NCI-H128 (cell line): Measurements from ENCODE around the gene NEUROG1.

ENCODE experiments used
- DNase-seq: peaks from one replicate; lab custom pipeline; 2025; ENCODE audit not compliant: unreplicated experiment; lab: John Stamatoyannopoulos, UW

NEUROG1 gene, protein sequence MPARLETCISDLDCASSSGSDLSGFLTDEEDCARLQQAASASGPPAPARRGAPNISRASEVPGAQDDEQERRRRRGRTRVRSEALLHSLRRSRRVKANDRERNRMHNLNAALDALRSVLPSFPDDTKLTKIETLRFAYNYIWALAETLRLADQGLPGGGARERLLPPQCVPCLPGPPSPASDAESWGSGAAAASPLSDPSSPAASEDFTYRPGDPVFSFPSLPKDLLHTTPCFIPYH

GRCh38 chr5:135535820-135536801, at the start of gene NEUROG1:
TSS of gene NEUROG1 (minus strand) at chr5:135535964. CDS start at chr5:135535690, 274 bp downstream.
- no peak for DNase-seq

DNA sequence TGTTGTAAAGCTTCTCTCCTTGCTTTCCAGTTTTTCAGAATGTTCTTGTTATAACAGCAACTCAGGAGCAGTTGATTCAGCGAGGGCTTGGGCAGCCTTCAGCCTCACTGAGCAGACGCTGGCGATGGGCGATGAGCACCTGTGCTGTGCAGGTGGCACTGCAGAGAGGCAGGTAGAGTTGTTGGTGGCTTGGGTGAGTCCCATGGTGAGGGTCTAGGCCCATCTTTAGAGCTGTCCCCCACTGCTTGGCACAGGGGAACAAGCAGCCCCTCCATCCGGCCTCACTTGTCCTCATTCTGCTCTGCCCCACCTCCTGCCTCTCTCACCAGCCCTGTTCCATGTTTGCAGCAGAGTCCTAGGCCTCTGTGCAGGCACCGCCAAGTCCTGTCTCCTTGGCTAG, 49.2 kb upstream of the NEUROG1 start:
- DNase-seq, result no peak

GRCh38 chr5:135584276-135584675, 48.5 kb upstream of the NEUROG1 start:
- no peak for DNase-seq

DNA sequence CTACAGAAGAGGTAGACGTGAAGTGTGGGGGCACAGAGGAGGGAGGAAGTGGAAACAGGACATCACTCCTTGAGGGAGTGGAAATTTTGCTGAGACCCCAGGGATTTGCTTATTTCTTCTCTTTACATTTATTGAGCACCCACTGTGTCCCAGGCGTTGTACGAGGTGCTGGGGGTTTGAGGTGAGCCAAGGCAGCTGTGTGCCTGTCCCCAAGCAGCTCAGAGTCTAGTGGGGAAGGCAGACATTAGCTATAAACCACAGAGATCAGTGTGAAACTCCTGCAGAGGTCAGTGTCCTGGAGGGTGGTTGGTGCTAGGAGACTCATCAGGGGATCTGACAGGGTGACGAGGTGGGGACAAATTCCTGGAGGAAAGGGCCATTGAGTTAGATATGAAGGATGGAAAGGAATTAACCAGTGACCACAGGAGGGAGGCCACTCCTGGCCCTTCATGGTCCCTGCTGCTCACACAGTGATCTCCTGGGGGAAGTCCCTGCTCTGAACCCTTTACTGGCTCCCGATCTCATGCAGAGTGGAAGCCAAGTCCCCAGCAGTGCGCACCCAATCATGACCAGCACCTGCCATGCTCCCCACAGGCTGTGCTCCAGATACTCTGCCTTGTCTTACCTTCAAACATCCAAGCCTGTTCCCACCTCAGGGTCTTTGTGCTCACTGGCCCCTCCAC, 46.5 kb upstream of the NEUROG1 start:
- DNase-seq, result no peak

DNA sequence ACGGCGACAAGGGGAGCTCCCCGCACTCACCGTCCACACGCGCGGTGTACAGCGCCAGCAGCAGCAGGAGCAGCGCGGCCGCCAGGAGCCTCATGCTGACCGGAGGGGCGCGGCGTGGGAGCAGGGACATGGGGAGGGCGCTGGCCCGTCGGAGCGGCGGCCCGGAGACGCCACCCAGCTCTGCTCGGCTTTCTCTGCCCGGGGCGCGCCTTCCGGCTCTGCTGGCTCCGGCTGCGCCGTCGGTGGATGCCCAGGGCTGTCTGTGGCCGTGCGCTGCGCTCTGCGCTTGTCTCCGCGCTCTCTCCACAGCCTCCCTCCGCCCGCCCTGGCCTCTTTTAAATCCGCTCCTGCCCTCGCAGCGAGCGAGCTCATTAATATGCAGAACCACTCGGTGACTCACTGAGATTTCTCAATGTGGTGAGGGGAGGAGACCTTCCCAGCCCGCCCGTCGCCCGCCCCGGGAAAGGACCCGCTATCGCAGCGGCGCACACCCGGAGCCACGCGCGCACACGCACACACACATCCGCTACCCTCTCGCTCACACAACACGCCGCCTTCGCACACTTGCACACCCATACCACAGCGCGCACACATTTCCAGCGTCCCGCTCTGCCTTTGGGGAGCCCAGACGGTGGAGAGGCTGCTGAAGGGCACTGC, 43.0 kb upstream of the NEUROG1 start, which contains the start of gene CXCL14:
CXCL14 (minus strand) TSS at position 307 of the 657 bp plus-strand sequence; CDS start at position 94, 213 bp downstream.
- DNase-seq, result no peak

GRCh38 chr5:135578305-135578684, 42.5 kb upstream of the NEUROG1 start:
- no peak for DNase-seq

DNA sequence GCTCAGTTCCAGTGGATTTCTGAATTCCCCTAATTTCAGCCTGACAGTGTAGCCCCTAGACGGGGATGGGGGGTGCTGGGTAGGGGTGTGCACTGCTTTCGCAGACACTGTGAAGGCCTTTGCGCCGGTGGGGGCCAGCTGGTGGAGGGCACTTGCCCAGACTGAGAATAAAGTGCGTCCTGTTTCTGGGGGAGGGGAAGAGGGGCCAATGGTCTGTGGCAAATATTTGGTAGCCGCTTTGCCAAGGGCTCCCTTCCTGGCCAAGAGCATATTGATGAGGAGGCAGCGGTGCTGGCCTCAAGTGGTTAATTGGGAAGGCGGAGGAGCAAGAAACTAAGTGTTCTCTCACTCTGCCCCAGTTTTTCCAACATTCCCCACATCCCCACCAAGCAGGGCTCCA, 41.7 kb upstream of the NEUROG1 start:
- no peak for DNase-seq

GRCh38 chr5:135576075-135576599, 40.4 kb upstream of the NEUROG1 start:
- no peak for DNase-seq

GRCh38 chr5:135574493-135574892, 38.7 kb upstream of the NEUROG1 start:
- DNase-seq, result no peak

GRCh38 chr5:135571902-135572301, 36.1 kb upstream of the NEUROG1 start:
- no peak for DNase-seq

- DNase-seq, result no peak
Observed at GRCh38 chr5:135571066-135571609, 35.4 kb upstream of the NEUROG1 start.

DNA sequence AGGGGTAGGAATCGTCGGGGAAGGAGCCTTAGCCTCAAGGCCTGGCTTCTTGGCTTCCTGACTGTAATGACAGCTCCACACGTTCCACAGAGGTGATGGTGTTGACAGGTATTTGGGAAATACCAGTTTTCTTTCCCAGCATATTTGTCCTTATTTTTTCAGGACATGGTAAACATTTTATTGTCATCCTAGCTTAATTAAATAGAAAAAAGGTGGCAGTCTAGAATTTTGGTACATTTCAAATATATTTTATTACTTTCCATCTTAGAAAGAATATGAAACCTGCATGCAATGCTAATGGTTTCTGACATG, 34.6 kb upstream of the NEUROG1 start:
- no peak for DNase-seq

DNA sequence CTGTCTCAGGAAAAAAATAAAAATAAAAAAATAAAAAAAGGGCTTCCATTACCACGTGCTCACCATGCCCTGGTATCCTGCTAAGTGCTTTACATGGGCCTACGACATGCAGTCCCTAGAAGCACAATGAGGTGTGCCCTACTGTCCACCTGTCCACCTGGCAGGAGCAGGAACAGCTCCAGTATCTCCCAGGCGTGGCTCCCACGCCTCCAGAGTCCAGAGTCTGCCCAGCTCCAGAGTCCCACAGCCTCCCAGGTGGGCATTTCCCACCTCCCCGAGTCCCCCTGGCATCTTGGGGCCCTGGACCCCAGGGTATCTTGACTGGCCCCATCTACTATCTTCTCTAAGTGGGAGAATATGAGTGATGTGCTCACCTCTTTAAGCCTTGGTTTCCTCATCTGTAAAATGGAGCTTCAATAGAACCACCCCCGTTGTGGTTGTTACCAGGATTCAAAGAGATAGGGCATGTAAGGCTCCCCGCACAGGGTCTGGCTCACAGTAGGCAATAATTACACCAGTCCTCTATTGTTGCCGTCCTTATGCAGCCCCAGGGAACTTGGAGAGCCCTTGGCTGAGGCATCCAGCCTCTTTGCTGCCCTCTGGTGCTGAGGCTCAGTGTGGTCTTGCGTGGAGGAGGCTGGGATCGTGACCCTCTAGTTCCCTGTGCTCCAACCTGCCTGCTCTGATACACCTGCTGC, 34.1 kb upstream of the NEUROG1 start:
- no peak for DNase-seq

DNA sequence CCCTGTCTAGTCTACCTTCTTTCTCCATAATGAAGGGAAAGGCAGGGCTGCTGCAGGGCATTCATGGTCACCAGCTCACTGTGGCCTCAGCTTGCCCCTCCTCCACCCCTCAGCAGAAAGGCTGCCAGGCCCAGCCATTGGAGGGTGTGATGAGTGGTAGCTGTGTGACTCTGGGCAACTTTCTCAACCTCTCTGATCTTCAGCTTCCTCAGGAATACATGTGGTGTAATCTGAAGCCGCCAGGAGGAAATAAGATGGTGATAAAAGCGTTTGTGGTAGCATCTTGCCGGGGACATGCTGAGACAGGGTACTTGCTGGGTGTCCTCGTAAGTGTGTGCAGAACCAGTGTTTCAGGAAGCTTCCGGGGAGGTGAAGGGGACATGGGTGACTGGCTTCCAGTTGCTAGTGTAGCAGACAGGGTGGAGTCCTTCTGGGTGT, 33.2 kb upstream of the NEUROG1 start:
- DNase-seq, result no peak

DNA sequence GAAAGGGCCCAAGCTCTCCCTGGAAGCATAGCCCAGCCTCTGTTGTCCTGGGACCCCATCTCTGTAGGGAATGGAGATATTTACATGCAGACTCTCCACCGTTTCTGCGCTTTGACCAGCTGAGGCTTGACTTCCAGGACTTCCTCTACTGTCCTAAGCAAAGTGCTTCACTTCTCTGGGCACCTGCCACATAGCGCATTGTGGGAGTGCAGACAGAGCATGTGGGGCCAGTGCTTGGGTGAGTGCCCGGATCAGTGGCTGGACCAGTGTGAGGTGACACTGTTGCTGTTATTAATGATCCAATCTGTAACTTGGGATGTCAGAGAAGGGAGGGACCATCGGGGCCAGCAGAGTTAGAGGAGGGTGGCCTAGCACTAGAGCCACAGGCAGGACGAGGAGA, 32.5 kb upstream of the NEUROG1 start:
- no peak for DNase-seq

DNA sequence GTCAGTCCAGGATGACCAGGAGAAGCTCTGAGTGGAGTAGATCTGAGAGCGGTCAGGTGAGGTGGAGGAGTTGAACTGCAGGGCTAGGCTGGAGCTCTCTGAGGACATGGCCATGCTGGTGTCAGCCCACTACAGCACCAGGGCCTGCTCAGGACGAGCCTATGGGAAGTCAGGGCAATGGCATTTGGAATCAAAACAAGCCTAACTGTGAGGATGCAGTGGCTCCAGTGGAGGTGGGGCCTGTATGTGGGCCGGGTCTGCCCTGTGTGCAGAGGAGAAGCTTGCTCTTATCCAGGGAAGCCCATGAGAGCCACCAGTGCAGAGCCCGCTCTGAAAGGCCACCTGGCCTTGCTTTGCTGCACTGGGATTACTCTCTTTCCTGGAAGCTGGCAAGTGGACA, 31.9 kb upstream of the NEUROG1 start:
- DNase-seq, result no peak

- DNase-seq, result no peak
Observed at GRCh38 chr5:135566422-135567400, 30.9 kb upstream of the NEUROG1 start.

DNA sequence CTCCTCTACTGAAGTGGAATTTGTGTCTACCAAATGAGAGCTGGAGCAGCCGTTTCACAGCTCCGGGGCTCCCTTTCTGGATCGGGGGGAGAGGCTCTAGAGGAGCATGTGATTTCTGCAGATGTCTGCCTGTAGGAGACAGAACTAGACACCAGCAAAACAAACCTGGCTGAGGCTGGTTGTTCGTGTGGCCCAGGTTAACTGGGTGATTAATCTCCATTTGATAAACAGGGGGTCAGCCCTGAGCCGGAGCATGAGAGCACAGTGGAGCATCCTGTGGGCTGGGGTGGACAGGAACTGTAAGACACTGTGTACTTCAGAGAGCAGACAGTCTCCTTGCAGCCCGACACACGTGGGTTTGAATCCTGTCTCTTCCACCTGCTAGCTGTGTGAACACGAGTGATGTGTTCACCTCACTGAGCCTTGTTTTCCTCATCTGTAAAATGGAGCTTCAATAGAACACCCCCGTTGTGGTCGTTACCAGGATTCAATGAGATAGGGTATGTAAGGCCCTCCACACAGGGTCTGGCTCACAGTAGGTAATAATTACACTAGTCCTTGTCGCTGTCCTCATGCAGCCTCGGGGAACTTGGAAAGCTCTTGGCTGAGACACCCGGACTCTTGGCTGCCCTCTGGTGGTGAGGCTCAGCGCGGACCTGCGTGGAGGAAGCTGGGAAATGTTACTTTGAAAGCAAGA, 30.1 kb upstream of the NEUROG1 start:
- no peak for DNase-seq
